HCT116 (cell line): ENCODE results near the gene TRNAU1AP. TPM values are rescaled to one million over a fixed set of nuclear protein-coding genes. Genes with fewer than 3 reads are reported as not detected.
"Not testable (repeated sequence)": the region's sequence is repeated elsewhere in the genome, so short reads cannot be mapped to it uniquely, and the experiment has no call there.

Experiments used
- ATAC-seq: fragments of 200-7000 bp; cut with Tn5 transposase; 2 replicates; pipeline ENCODE4 v1.9.1; 2020; ENCODE audit warnings: mild to moderate bottlenecking, moderate library complexity
- BruUV-seq: library from RNA; stranded (reverse); fragments of 400-500 nt; replicated peaks from 2 replicates; lab custom pipeline; 2021; lab: Mats Ljungman, UMichigan
- CTCF ChIA-PET: fragments of 300-600 bp; sonication (Branson Sonifier 250); formaldehyde crosslinking; loops from one replicate; lab custom pipeline; 2021; ENCODE audit warnings: antibody characterized with exemption; lab: Charles Lee
- POLR2A ChIA-PET: fragments of 300-600, 350-600 bp; sonication (Branson Sonifier 250); formaldehyde crosslinking; loops from one replicate; lab custom pipeline; 2021; ENCODE audit warnings: antibody characterized with exemption; lab: Charles Lee
- RAD21 ChIA-PET, 2 experiments: fragments of 300-600 bp; sonication (Branson Sonifier 250); formaldehyde crosslinking; loops; one replicate each; lab custom pipeline; 2023; ENCODE audit warnings: low total read pairs in 2 of 2; ENCODE audit not compliant: uncharacterized antibody in 2 of 2, unreplicated experiment in 2 of 2, low non-redundant PET in 1 of 2; lab: Charles Lee
- DNase-seq: peaks from one replicate; pipeline ENCODE4 v3.0.0-alpha.2; 2010; ENCODE audit warnings: low read depth, low spot score
- H2AFZ ChIP-seq: fragments of 200-600 bp; shearing (Covaris generic), sonication (generic); 2 replicates; pipeline ENCODE4 v1.6.1; 2017; ENCODE audit warnings: low read depth, mixed run types, mixed read lengths, antibody characterized with exemption, low read length; ENCODE audit not compliant: poor library complexity, severe bottlenecking
- H3K27ac ChIP-seq: 2 replicates; pipeline ENCODE4 v1.5.1; 2012; ENCODE audit warnings: low read depth, low read length
- H3K27me3 ChIP-seq: fragments of 200-600 bp; sonication (generic); 2 replicates; pipeline ENCODE4 v1.6.1; 2016; ENCODE audit warnings: mixed run types, low read length, mixed read lengths; ENCODE audit not compliant: insufficient read depth
- H3K36me3 ChIP-seq, 2 experiments: fragments of 200-500 bp in 1 of 2; fragments of 200-600 bp in 1 of 2; sonication (Bioruptor generic) in 1 of 2; sonication (generic) in 1 of 2; 2 replicates each; pipeline versions ENCODE4 v1.5.1 to v1.6.1; 2014 to 2016; ENCODE audit warnings: low read length in 2 of 2, inconsistent platforms in 1 of 2, mixed read lengths in 1 of 2, mixed run types in 1 of 2; ENCODE audit not compliant: insufficient read depth in 2 of 2, control insufficient read depth in 1 of 2
- H3K4me1 ChIP-seq, 2 experiments: fragments of 200-600 bp in 1 of 2; sonication (generic) in 1 of 2; 2 replicates each; pipeline versions ENCODE4 v1.5.1 to v1.6.1; 2012 to 2017; ENCODE audit warnings: low read length in 2 of 2, inconsistent platforms in 1 of 2, mild to moderate bottlenecking in 1 of 2, mixed read lengths in 1 of 2, mixed run types in 1 of 2, moderate library complexity in 1 of 2; ENCODE audit not compliant: insufficient read depth in 2 of 2, control insufficient read depth in 1 of 2
- H3K4me2 ChIP-seq: fragments of 200-600 bp; sonication (generic); 2 replicates; pipeline ENCODE4 v1.6.1; 2017; ENCODE audit warnings: mixed run types, low read length, mixed read lengths
- H3K4me3 ChIP-seq, 2 experiments: fragments of 200-600 bp in 1 of 2; sonication (generic) in 1 of 2; replicated peaks in 1 of 2; 2 replicates each; pipeline ENCODE4 v1.5.1; 2011 to 2016; ENCODE audit warnings: low read length in 2 of 2, control low read depth in 1 of 2, low read depth in 1 of 2, mild to moderate bottlenecking in 1 of 2, mixed read lengths in 1 of 2, mixed run types in 1 of 2
- H3K79me2 ChIP-seq: fragments of 200-600 bp; sonication (generic); 2 replicates; pipeline ENCODE4 v1.6.1; 2017; ENCODE audit warnings: mild to moderate bottlenecking, mixed run types, low read length, moderate library complexity, mixed read lengths; ENCODE audit not compliant: insufficient read depth
- H3K9ac ChIP-seq: fragments of 200-600 bp; sonication (generic); 2 replicates; pipeline ENCODE4 v1.6.1; 2016; ENCODE audit warnings: low read length, mixed read lengths
- H3K9me2 ChIP-seq: fragments of 200-600 bp; sonication (generic), shearing (Covaris generic); 2 replicates; pipeline ENCODE4 v1.6.1; 2017; ENCODE audit warnings: mixed run types, mild to moderate bottlenecking, moderate library complexity; ENCODE audit not compliant: insufficient read depth
- H3K9me3 ChIP-seq, 2 experiments: fragments of 200-500 bp in 1 of 2; fragments of 200-600 bp in 1 of 2; sonication (Bioruptor generic) in 1 of 2; sonication (generic) in 1 of 2; 2 replicates each; pipeline ENCODE4 v1.6.1; 2014 to 2017; ENCODE audit warnings: low read length in 2 of 2, mixed read lengths in 2 of 2, inconsistent platforms in 1 of 2, low read depth in 1 of 2, mild to moderate bottlenecking in 1 of 2, mixed run types in 1 of 2, moderate library complexity in 1 of 2; ENCODE audit not compliant: control insufficient read depth in 1 of 2, insufficient read depth in 1 of 2
- H4K20me1 ChIP-seq: fragments of 200-600 bp; sonication (generic), shearing (Covaris generic); 2 replicates; pipeline ENCODE4 v1.6.1; 2017; ENCODE audit warnings: mixed run types, mild to moderate bottlenecking, moderate library complexity; ENCODE audit not compliant: insufficient read depth
- ATF3 ChIP-seq: IDR thresholded peaks from 2 replicates; pipeline ENCODE4 v1.6.1; 2012
- CBX3 ChIP-seq: IDR thresholded peaks from 2 replicates; pipeline ENCODE4 v1.6.1; 2012; ENCODE audit warnings: low read depth
- CEBPB ChIP-seq: IDR thresholded peaks from 2 replicates; pipeline ENCODE4 v1.6.1; 2012; ENCODE audit warnings: low read depth
- CTCF ChIP-seq, 3 experiments: fragments of 200-600 bp in 1 of 3; sonication (generic) in 1 of 3; IDR thresholded peaks in 2 of 3; conservative IDR thresholded peaks in 1 of 3; 2 replicates each; pipeline ENCODE4 v1.5.1; 2012 to 2017; ENCODE audit warnings: low read depth in 2 of 3, low read length in 2 of 3, antibody characterized with exemption in 1 of 3, borderline replicate concordance in 1 of 3, control low read depth in 1 of 3, mild to moderate bottlenecking in 1 of 3, mixed read lengths in 1 of 3, mixed run types in 1 of 3, moderate library complexity in 1 of 3; ENCODE audit not compliant: insufficient read depth in 1 of 3
- EGR1 ChIP-seq: IDR thresholded peaks from 2 replicates; pipeline ENCODE4 v1.6.1; 2012; ENCODE audit warnings: low read depth
- ELF1 ChIP-seq: IDR thresholded peaks from 2 replicates; pipeline ENCODE4 v1.6.1; 2012; ENCODE audit warnings: low read depth, borderline replicate concordance
- EZH2 ChIP-seq: fragments of 200-600 bp; sonication (generic); IDR thresholded peaks from 2 replicates; pipeline ENCODE4 v1.6.1; 2017; ENCODE audit warnings: antibody characterized with exemption, mixed run types
- EZH2phosphoT487 ChIP-seq: fragments of 200-600 bp; IDR thresholded peaks from 2 replicates; pipeline ENCODE4 v1.6.1; 2018; ENCODE audit warnings: antibody characterized with exemption, borderline replicate concordance
- FOSL1 ChIP-seq: IDR thresholded peaks from 2 replicates; pipeline ENCODE4 v1.6.1; 2012; ENCODE audit warnings: low read depth
- JUND ChIP-seq: IDR thresholded peaks from 2 replicates; pipeline ENCODE4 v1.6.1; 2012
- MAX ChIP-seq: IDR thresholded peaks from 2 replicates; pipeline ENCODE4 v1.6.1; 2012
- POLR2A ChIP-seq: IDR thresholded peaks from 2 replicates; pipeline ENCODE4 v1.7.0; 2011; ENCODE audit warnings: borderline replicate concordance; ENCODE audit not compliant: insufficient read depth, insufficient read length; ENCODE audit errors: extremely low read depth
- SIN3A ChIP-seq: IDR thresholded peaks from 2 replicates; pipeline ENCODE4 v1.6.1; 2012; ENCODE audit warnings: low read depth
- SP1 ChIP-seq: IDR thresholded peaks from 2 replicates; pipeline ENCODE4 v1.6.1; 2012; ENCODE audit warnings: low read depth
- SRF ChIP-seq: IDR thresholded peaks from 2 replicates; pipeline ENCODE4 v1.6.1; 2012; ENCODE audit warnings: low read depth
- TCF7L2 ChIP-seq: IDR thresholded peaks from 2 replicates; pipeline ENCODE4 v1.7.0; 2011; ENCODE audit warnings: borderline replicate concordance, inconsistent platforms; ENCODE audit not compliant: insufficient read depth, insufficient read length; ENCODE audit errors: extremely low read depth
- ZFX ChIP-seq: fragments of 450-650 bp; IDR thresholded peaks from 2 replicates; pipeline ENCODE4 v1.6.1; 2017
- ZNF274 ChIP-seq: fragments of 200-500 bp; sonication (Bioruptor generic); IDR thresholded peaks from 2 replicates; pipeline ENCODE4 v1.6.1; 2014; ENCODE audit warnings: mild to moderate bottlenecking, low read depth, low read length, inconsistent platforms
- intact Hi-C: fragments of 100-400 bp; cut with micrococcal nuclease; formaldehyde crosslinking; loops from 2 replicates; pipeline ENCODE4 v1.10.0; 2022
- total RNA-seq: library from RNA; stranded (reverse); gene quantifications from one replicate; pipeline ENCODE4 v1.2.1, GENCODE V29; 2021; ENCODE audit not compliant: unreplicated experiment

The TRNAU1AP gene
- total RNA-seq, 1 experiment from 2014 or later, result 29.7 TPM

GRCh38 chr1:28582248-28582615, 29.3 kb downstream of the TRNAU1AP start (continued):
- TF ChIP-seq MAX, result no peak
- no peak for TF ChIP-seq POLR2A
- TF ChIP-seq SP1, result no peak
- TF ChIP-seq EGR1, result no peak
- no peak for TF ChIP-seq SRF
- TF ChIP-seq EZH2phosphoT487, result no peak

- BruUV-seq, intact Hi-C loops, H4K20me1 ChIP-seq, RAD21 ChIA-PET, H3K4me2 ChIP-seq, H3K9ac ChIP-seq, DNase-seq, POLR2A ChIA-PET, H3K27me3 ChIP-seq, H3K4me3 ChIP-seq, H3K27ac ChIP-seq, H3K9me2 ChIP-seq, H3K79me2 ChIP-seq, H3K9me3 ChIP-seq, H3K36me3 ChIP-seq, ATAC-seq, CTCF ChIA-PET, H2AFZ ChIP-seq: not testable (repeated sequence)
- peaks cover 0 to 12% of the 10 kb centered on the region in 2 experiments; a peak in 2 of 4 replicates for H3K4me1 ChIP-seq
Observed at GRCh38 chr1:28586585-28587391, 33.9 kb downstream of the TRNAU1AP start.

- Histone ChIP-seq H3K4me2 (no peak within 1 kb of the TSS), H3K4me1 (no peaks in the 10 kb centered on the region; a peak in 1 of 4 replicates), H3K79me2 (no peaks in the 10 kb centered on the region), H3K9me3 (no peaks in the 10 kb centered on the region), H3K9me2 (no peaks in the 10 kb centered on the region), H3K27me3 (no peaks in the 10 kb centered on the region), H3K27ac (no peak within 1 kb of the TSS), H3K9ac (no peak within 1 kb of the TSS), H3K36me3 (no peaks in the 10 kb centered on the region), H2AFZ (no peak within 1 kb of the TSS), H3K4me3 (no peak within 1 kb of the TSS), H4K20me1 (no peaks in the 10 kb centered on the region)
- RAD21 ChIA-PET, result no interaction called here
- DNase-seq (no peak), ATAC-seq (no peak)
- POLR2A ChIA-PET, result no interaction called here
- no TSS peak for BruUV-seq
- intact Hi-C loops, result no loop called here
- CTCF ChIA-PET, result no interaction called here
- TF ChIP-seq ELF1 (no peak), CTCF (IDR thresholded peaks at IDR 0.05 in 2 of 3, conservative IDR thresholded peaks at IDR 0.05 in 1 of 3; ENCODE audit: borderline replicate concordance in 1 of 3, insufficient read depth in 1 of 3, low read depth in 2 of 3, low read length in 2 of 3) (no peak), ZNF274 (no peak), ZFX (no peak), TCF7L2 (no peak), SIN3A (no peak), FOSL1 (no peak), CBX3 (no peak), JUND (no peak), CEBPB (no peak), ATF3 (no peak), EGR1 (no peak), EZH2 (no peak), SRF (no peak), POLR2A (no peak), SP1 (no peak)
Observed at GRCh38 chr1:28591708-28592320, 38.9 kb downstream of the TRNAU1AP start, which contains the start of gene RAB42. Gene RAB42 (plus strand): TSS chr1:28592265. CDS start chr1:28592512, 247 bp downstream.
